Middle frontal gyrus (tissue), 1 donor: ENCODE results near the gene ASS1.
"Not testable (repeated sequence)": the region's sequence is repeated elsewhere in the genome, so short reads cannot be mapped to it uniquely, and the experiment has no call there.

ENCODE experiments used
- DNase-seq: peaks from one replicate; pipeline ENCODE4 v3.0.0-alpha.2; 2015; ENCODE audit warnings: low spot score; ENCODE audit errors: extremely low spot score

ASS1 gene

GRCh38 chr9:130433168-130433946, 11.4 kb upstream of the ASS1 start:
- no peak for DNase-seq

GRCh38 chr9:130433947-130434262, 10.9 kb upstream of the ASS1 start:
- no peak for DNase-seq

GRCh38 chr9:130434656-130435055, 10.1 kb upstream of the ASS1 start:
- DNase-seq = not testable (repeated sequence)

GRCh38 chr9:130437011-130437789, 7.6 kb upstream of the ASS1 start:
- DNase-seq = no peak

GRCh38 chr9:130438382-130438981, 6.3 kb upstream of the ASS1 start:
- DNase-seq = no peak

DNA sequence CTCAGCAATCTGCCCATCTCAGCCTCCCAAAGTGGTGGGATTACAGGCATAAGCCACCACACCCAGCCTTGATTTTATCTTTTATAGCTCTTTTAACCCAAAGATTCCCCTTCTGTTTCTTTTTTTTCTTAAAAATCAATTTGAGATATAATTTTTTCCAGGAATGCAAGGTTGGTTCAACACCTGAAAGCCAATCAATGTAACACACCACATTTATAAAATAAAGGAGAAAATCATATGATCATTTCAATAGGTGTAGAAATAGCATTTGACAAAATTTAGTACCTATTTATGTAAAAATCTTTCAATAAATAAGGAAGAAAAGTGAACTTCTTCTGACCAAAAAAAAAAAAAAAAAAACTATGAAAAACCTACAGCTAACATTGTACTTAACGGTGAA, 3.7 kb upstream of the ASS1 start:
- no peak for DNase-seq

GRCh38 chr9:130442746-130443455, 1.9 kb upstream of the ASS1 start:
- no peak for DNase-seq

DNA sequence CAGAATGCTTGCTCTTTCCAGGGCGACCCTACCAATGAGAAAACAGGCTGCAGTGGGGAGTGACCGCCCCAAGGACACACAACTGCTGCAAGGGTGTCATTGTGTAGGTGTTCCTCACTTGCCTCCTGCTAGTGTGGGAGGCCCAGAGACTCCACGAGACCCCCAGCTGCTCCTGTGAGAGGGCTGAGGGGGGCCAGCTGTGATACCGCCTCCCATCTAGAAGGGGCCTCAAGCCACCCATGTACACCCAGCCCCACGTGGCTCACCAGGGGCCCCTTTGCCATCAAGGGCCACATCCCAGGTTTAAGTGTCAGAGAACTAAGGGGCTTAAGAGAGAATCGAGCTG, 1.3 kb upstream of the ASS1 start:
- no peak for DNase-seq

- no peak for DNase-seq
These were observed 795 bp upstream of the ASS1 start for GRCh38 chr9:130443840-130444492.

GRCh38 chr9:130445268-130445983, 665 bp downstream of the ASS1 start:
- no peak for DNase-seq

GRCh38 chr9:130446101-130446861, 1.5 kb downstream of the ASS1 start:
- DNase-seq = no peak

- DNase-seq = no peak
These were observed 2.5 kb downstream of the ASS1 start for GRCh38 chr9:130447193-130447816.

DNA sequence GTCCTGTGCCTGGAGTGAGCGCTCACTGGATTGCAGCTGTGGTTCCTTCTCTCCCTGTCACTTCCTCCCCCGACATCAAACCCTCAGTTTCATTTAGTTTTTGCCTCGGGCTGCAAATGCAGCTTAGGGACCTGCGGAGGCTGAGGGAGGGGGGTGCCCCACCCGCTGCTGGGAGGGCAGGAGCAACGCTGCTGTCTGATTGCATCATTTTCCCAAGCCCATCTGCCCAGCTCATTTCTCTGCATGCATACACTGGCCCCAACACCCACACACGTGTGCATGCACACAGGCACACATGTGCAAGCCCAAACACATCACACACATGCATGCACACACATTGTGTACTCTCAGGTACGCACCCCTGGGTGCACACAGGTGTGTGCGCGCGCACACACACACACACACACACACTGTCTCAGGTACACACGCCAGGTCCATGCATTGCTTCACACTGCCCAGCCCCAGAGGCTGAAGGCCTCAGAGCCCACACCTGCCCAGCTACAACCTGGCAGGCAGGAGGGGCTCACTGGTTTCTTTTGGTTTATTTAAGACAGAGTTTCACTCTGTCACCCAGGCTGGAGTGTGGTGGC, 3.4 kb downstream of the ASS1 start:
- DNase-seq = no peak

- no peak for DNase-seq
These were observed 4.2 kb downstream of the ASS1 start for GRCh38 chr9:130448771-130449603.

DNA sequence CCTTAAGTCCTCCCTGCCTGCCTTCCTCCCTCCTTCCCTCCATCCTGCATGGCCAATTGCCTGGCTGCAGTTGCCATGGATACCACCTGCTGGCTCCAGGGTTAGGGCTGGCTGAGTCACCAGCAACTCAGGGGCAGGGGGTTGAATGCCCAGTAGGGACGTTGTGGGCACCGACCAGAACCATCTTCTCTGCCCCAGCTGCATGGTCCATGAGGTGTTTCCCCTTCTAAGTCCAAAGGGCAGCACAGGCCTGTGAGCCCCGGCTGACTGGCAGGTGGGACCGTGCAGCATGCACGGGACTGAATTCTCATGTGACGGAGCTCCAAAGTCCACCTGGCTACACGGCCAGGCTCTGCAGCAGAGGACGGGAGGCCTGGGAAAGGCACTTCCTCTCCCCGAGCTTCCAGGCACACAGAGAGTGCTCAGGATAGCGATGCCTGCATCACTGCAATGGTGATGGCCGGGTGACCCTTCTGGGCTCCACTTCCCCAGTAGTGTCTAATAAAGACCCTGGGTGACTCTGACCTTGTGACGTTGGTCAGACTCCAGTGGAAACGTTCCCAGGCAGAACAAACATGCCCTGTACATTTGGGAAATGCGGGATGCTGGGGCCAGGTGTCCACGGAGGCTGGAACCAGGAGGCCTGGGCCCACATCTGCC, 5.7 kb downstream of the ASS1 start:
- DNase-seq = no peak

GRCh38 chr9:130451004-130451390, 6.2 kb downstream of the ASS1 start:
- DNase-seq = no peak

- peak; percentile 39 for DNase-seq
These were observed 7.0 kb downstream of the ASS1 start for GRCh38 chr9:130451509-130452388.
